GM19395 (cell line): Measurements from ENCODE around the gene ZNF502.
"Not testable (repeated sequence)": the region's sequence is repeated elsewhere in the genome, so short reads cannot be mapped to it uniquely, and the experiment has no call there.

ENCODE experiments used
- ATAC-seq: cut with Tn5 transposase; IDR thresholded peaks from one replicate; pipeline ENCODE4 v1.9.1; 2021; ENCODE audit warnings: mild to moderate bottlenecking, moderate library complexity; ENCODE audit not compliant: unreplicated experiment

Gene ZNF502

GRCh38 chr3:44712455-44713075 lies at the start of gene ZNF502:
Gene ZNF502, plus strand, starts transcription at chr3:44712660. Its CDS starts 7,602 bp downstream, at chr3:44720262.
- ATAC-seq, result no peak

GRCh38 chr3:44665173-44665572 lies 47.3 kb upstream of the ZNF502 start:
- no peak for ATAC-seq

- ATAC-seq, result no peak
These were observed 46.1 kb upstream of the ZNF502 start for GRCh38 chr3:44666346-44666745.

GRCh38 chr3:44669760-44670159 lies 42.7 kb upstream of the ZNF502 start:
- ATAC-seq, result no peak

- not testable (repeated sequence) for ATAC-seq
These were observed 39.0 kb upstream of the ZNF502 start for GRCh38 chr3:44673466-44673865.

GRCh38 chr3:44674211-44674610 lies 38.2 kb upstream of the ZNF502 start:
- ATAC-seq, result no peak

GRCh38 chr3:44678480-44679116 lies 33.9 kb upstream of the ZNF502 start:
- no peak for ATAC-seq

- ATAC-seq, result no peak
These were observed 31.5 kb upstream of the ZNF502 start for GRCh38 chr3:44680921-44681455.

- ATAC-seq, result no peak
These were observed 30.1 kb upstream of the ZNF502 start for GRCh38 chr3:44682182-44682896.

GRCh38 chr3:44685128-44685800 lies 27.2 kb upstream of the ZNF502 start:
- ATAC-seq, result peak; percentile 79

GRCh38 chr3:44687898-44688297 lies 24.6 kb upstream of the ZNF502 start:
- no peak for ATAC-seq

GRCh38 chr3:44721231-44722102 lies 9.0 kb downstream of the ZNF502 start:
- no peak for ATAC-seq

- ATAC-seq, result no peak
These were observed 9.6 kb downstream of the ZNF502 start for GRCh38 chr3:44722103-44722401.

GRCh38 chr3:44729384-44729910 lies 17.0 kb downstream of the ZNF502 start, which contains the start of gene ZNF501:
Gene ZNF501, plus strand, starts transcription at chr3:44729635. Its CDS starts 4,787 bp downstream, at chr3:44734422.
- ATAC-seq, result peak; percentile 77

GRCh38 chr3:44734646-44735168 lies 22.2 kb downstream of the ZNF502 start:
- ATAC-seq, result no peak

GRCh38 chr3:44761101-44761423 lies 48.6 kb downstream of the ZNF502 start:
- ATAC-seq, result peak; percentile 23

GRCh38 chr3:44761424-44762169 lies 49.1 kb downstream of the ZNF502 start, which contains the start of the genes KIAA1143 and KIF15:
Gene KIAA1143, minus strand, starts transcription at chr3:44761619. Its CDS starts 17 bp downstream, at chr3:44761602.
Gene KIF15, plus strand, starts transcription at chr3:44761794. Its CDS starts 72 bp downstream, at chr3:44761866.
- ATAC-seq, result peak; percentile 92

GRCh38 chr3:44762170-44762677 lies 49.8 kb downstream of the ZNF502 start:
- ATAC-seq, result no peak

GRCh38 chr3:44762690-44763089 lies 50.2 kb downstream of the ZNF502 start:
- no peak for ATAC-seq
